Prostate gland (tissue), 2 donors: ENCODE measurements around the gene RCAN1.

Source experiments
- CTCF ChIP-seq, 4 experiments: fragments of 200-600 bp in 2 of 4; fragments of 450-650 bp in 2 of 4; sonication (generic) in 2 of 4; IDR thresholded peaks; 1 replicate in 3 of 4; 2 replicates in 1 of 4; pipeline ENCODE4 v1.5.1; 2016 to 2019; ENCODE audit warnings: antibody characterized with exemption in 4 of 4, mild to moderate bottlenecking in 2 of 4, moderate library complexity in 2 of 4
- POLR2A ChIP-seq: fragments of 450-650 bp; IDR thresholded peaks from one replicate; pipeline ENCODE4 v1.6.1; 2016; ENCODE audit warnings: antibody characterized with exemption, mild to moderate bottlenecking
- POLR2AphosphoS5 ChIP-seq: sonication (generic); formaldehyde crosslinking; IDR thresholded peaks from one replicate; pipeline ENCODE4 v1.6.1; 2017; ENCODE audit warnings: antibody characterized with exemption

GRCh38 chr21:34554227-34554626, 60.7 kb downstream of the RCAN1 start:
- TF ChIP-seq CTCF (IDR thresholded peaks at IDR 0.05) (no peak), POLR2A (no peak), POLR2AphosphoS5 (no peak)
